Measurements from ENCODE around the gene SLC8A2. TPM values are rescaled to one million over a fixed set of nuclear protein-coding genes. Genes with fewer than 3 reads are reported as not detected.

The SLC8A2 gene
- polyA plus RNA-seq, 1 donor (not counting 4 experiments of a cell fraction or from before 2014, with no cell fraction given): 0.17 TPM

- H3K9me3 ChIP-seq (ENCODE audit: control insufficient read depth, low read depth, low read length): no peaks in the 10 kb centered on the region
- TF ChIP-seq CTCF (optimal IDR thresholded peaks at IDR 0.05 in 1 of 3, IDR thresholded peaks at IDR 0.05 in 1 of 3, conservative IDR thresholded peaks at IDR 0.05 in 1 of 3; ENCODE audit: extremely low read depth in 1 of 3, insufficient read depth in 2 of 3, low read length in 3 of 3) (no peak), EZH2 (IDR thresholded peaks at IDR 0.05; ENCODE audit: low read length) (no peak)
- H3K9ac ChIP-seq (ENCODE audit: control insufficient read depth, extremely low read depth, insufficient read depth, low read length): no peak overlapping the region
- no peak overlapping the region for H3K27ac ChIP-seq (ENCODE audit: control insufficient read depth, insufficient read depth, low read length)
- H3K9me1 ChIP-seq (ENCODE audit: control insufficient read depth, extremely low read depth, insufficient read depth, low read length): no peaks in the 10 kb centered on the region
- DNase-seq (ENCODE audit: low read depth, low spot score) (no peak), FAIRE-seq (no peak)
- H2AFZ ChIP-seq (ENCODE audit: control insufficient read depth, low read length): no peak overlapping the region
- no peaks in the 10 kb centered on the region for H3K36me3 ChIP-seq (ENCODE audit: control insufficient read depth in 2 of 2, extremely low read depth in 1 of 2, insufficient read depth in 2 of 2, low read length in 2 of 2)
- dilution Hi-C loops (cut with MboI; ENCODE audit: extremely low pct_ligation_motif_present, low sequenced_read_pairs): no loop called here
- H3K79me2 ChIP-seq (ENCODE audit: control insufficient read depth, insufficient read depth, low read length): no peaks in the 10 kb centered on the region
- peaks cover 4% of the 10 kb centered on the region for H3K4me1 ChIP-seq (ENCODE audit: control insufficient read depth, extremely low read depth, insufficient read depth, low read length)
- peaks cover 4% of the 10 kb centered on the region for H4K20me1 ChIP-seq (ENCODE audit: control insufficient read depth, extremely low read depth, insufficient read depth, low read length)
- peak overlapping the region in 2 of 3 experiments; percentile 35 to 50 for H3K4me3 ChIP-seq (ENCODE audit: control insufficient read depth in 2 of 3, extremely low read depth in 1 of 3, insufficient read depth in 2 of 3, low read depth in 1 of 3, low read length in 3 of 3)
- H3K4me2 ChIP-seq (ENCODE audit: control insufficient read depth, extremely low read depth, insufficient read depth, low read depth, low read length): peak overlapping the region; percentile 32
- H3K27me3 ChIP-seq (ENCODE audit: control insufficient read depth, extremely low read depth, insufficient read depth, low read length): peaks cover 83% of the 10 kb centered on the region
Measured at GRCh38 chr19:47418692-47419029, 53.0 kb downstream of the SLC8A2 start.

- Histone ChIP-seq H3K36me3 (ENCODE audit: control insufficient read depth in 2 of 2, extremely low read depth in 1 of 2, insufficient read depth in 2 of 2, low read length in 2 of 2) (no peaks in the 10 kb centered on the region), H3K4me2 (ENCODE audit: control insufficient read depth, extremely low read depth, insufficient read depth, low read depth, low read length) (peak overlapping the region; percentile 27), H2AFZ (ENCODE audit: control insufficient read depth, low read length) (no peak overlapping the region), H3K79me2 (ENCODE audit: control insufficient read depth, insufficient read depth, low read length) (no peaks in the 10 kb centered on the region), H3K9me1 (ENCODE audit: control insufficient read depth, extremely low read depth, insufficient read depth, low read length) (no peaks in the 10 kb centered on the region), H3K27me3 (ENCODE audit: control insufficient read depth, extremely low read depth, insufficient read depth, low read length) (peaks cover 77% of the 10 kb centered on the region), H3K27ac (ENCODE audit: control insufficient read depth, insufficient read depth, low read length) (no peak overlapping the region), H3K4me1 (ENCODE audit: control insufficient read depth, extremely low read depth, insufficient read depth, low read length) (peaks cover 4% of the 10 kb centered on the region), H3K9ac (ENCODE audit: control insufficient read depth, extremely low read depth, insufficient read depth, low read length) (no peak overlapping the region), H4K20me1 (ENCODE audit: control insufficient read depth, extremely low read depth, insufficient read depth, low read length) (peaks cover 4% of the 10 kb centered on the region), H3K4me3 (ENCODE audit: control insufficient read depth in 2 of 3, extremely low read depth in 1 of 3, insufficient read depth in 2 of 3, low read depth in 1 of 3, low read length in 3 of 3) (peak overlapping the region; percentile 35 to 50 (median 37)), H3K9me3 (ENCODE audit: control insufficient read depth, low read depth, low read length) (no peaks in the 10 kb centered on the region)
- dilution Hi-C loops (cut with MboI; ENCODE audit: extremely low pct_ligation_motif_present, low sequenced_read_pairs): no loop called here
- TF ChIP-seq EZH2 (IDR thresholded peaks at IDR 0.05; ENCODE audit: low read length): peak; percentile 81
- no peak for TF ChIP-seq CTCF (optimal IDR thresholded peaks at IDR 0.05 in 1 of 3, IDR thresholded peaks at IDR 0.05 in 1 of 3, conservative IDR thresholded peaks at IDR 0.05 in 1 of 3; ENCODE audit: extremely low read depth in 1 of 3, insufficient read depth in 2 of 3, low read length in 3 of 3)
- DNase-seq (ENCODE audit: low read depth, low spot score) (no peak), FAIRE-seq (no peak)
Measured at GRCh38 chr19:47417746-47418691, 53.7 kb downstream of the SLC8A2 start.
